ENCODE results near the gene MPIG6B. TPM values are rescaled to one million over a fixed set of nuclear protein-coding genes. Genes with fewer than 3 reads are reported as not detected.

The MPIG6B gene
- polyA plus RNA-seq, 1 donor, result 0.88 TPM

DNA sequence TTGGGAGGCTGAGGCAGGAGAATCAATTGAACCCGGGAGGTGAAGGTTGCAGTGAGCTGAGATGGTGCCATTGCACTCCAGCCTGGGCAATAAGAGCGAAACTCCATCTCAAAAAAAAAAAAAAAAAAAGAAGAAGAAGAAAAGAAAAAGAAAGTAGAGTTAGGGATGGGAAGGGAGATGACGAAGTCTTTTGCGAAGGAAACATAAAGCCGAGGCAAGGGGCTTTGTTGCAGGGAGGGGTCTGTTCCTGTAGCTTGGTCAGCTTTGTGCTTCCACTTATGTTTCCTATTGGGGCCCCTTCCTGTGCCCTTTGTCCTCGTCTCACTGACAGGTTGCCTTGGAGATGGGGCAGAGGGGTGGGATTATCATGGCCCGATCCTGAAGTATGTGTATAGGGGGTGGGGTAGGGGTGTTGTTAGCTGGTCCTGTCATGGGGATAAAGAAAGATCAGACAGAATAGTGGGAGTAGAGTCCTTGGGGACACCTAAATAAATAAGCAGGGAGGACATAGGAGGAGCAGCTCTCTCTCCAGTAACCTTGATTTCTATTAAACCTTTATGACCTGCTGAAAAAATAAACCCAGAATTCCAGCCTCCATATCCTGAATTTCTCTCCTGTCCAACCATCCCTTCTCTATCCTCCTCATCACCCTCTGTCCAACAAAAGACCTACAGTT is 14.3 kb downstream of the MPIG6B start:
- DNase-seq, result peak; percentile 91 to 97
- Histone ChIP-seq H3K9me3 (ENCODE audit: control insufficient read depth, low read depth, low read length) (no peaks in the 10 kb centered on the region), H3K4me3 (ENCODE audit: low read length) (peak overlapping the region; percentile 87), H3K27me3 (ENCODE audit: control insufficient read depth, insufficient read depth, low read length) (no peaks in the 10 kb centered on the region), H3K27ac (ENCODE audit: low read length) (peak overlapping the region; percentile 96), H3K4me1 (ENCODE audit: control insufficient read depth, insufficient read depth, low read length) (peaks cover 35% of the 10 kb centered on the region), H3K36me3 (ENCODE audit: control insufficient read depth, insufficient read depth, low read length) (peaks cover 23% of the 10 kb centered on the region)
- no CpG with 5 or more reads among the region's 7 CpGs for WGBS (ENCODE audit: insufficient coverage, low lambda C conversion rate)

GRCh38 chr6:31737991-31738979 is 15.1 kb downstream of the MPIG6B start:
- peak; percentile 96 to 99 for DNase-seq
- Histone ChIP-seq H3K36me3 (ENCODE audit: control insufficient read depth, insufficient read depth, low read length) (peaks cover 16% of the 10 kb centered on the region), H3K4me3 (ENCODE audit: low read length) (peak overlapping the region; percentile 12), H3K27ac (ENCODE audit: low read length) (peak overlapping the region; percentile 96), H3K4me1 (ENCODE audit: control insufficient read depth, insufficient read depth, low read length) (peaks cover 35% of the 10 kb centered on the region), H3K27me3 (ENCODE audit: control insufficient read depth, insufficient read depth, low read length) (no peaks in the 10 kb centered on the region), H3K9me3 (ENCODE audit: control insufficient read depth, low read depth, low read length) (no peaks in the 10 kb centered on the region)
- no CpG with 5 or more reads among the region's 6 CpGs for WGBS (ENCODE audit: insufficient coverage, low lambda C conversion rate)

DNA sequence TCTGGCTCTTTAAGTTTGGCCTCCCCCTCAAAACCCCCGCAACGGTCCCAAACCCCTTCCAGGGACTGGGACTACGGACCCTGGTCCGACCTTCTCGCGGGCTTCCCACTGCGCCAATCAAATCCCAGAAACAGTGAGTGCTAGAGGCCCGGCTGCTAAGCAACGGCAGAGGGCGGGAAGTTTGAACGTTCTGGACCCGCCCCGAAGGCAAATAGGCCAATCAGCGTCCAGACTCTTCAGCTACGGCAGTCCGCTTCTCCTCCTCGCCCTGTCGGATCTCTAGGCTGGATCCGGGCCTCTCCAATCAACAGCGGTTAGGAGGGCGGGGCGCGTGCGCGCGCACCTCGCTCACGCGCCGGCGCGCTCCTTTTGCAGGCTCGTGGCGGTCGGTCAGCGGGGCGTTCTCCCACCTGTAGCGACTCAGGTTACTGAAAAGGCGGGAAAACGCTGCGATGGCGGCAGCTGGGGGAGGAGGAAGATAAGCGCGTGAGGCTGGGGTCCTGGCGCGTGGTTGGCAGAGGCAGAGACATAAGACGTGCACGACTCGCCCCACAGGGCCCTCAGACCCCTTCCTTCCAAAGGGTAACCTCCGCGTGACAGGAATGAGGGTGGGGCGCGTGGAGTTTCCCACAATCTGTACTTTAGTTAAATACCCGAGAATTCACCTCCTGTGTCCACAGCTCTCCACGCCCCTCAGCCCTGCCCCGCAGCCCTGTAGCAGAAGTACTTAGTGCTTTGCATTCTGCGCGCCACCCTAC is 16.6 kb downstream of the MPIG6B start, which contains the start of gene MSH5:
TSS of gene MSH5 (plus strand) at position 367 of the 758 bp plus-strand sequence. CDS start 462 bp downstream, outside the sequence.
- DNase-seq, result peak; percentile 99 to 100
- 0% methylated on average over 2 of the region's 58 CpGs for WGBS (ENCODE audit: insufficient coverage, low lambda C conversion rate)
- Histone ChIP-seq H3K27ac (ENCODE audit: low read length) (peak within 1 kb of the TSS; percentile 96), H3K27me3 (ENCODE audit: control insufficient read depth, insufficient read depth, low read length) (no peaks in the 10 kb centered on the region), H3K4me3 (ENCODE audit: low read length) (peak within 1 kb of the TSS; percentile 59), H3K9me3 (ENCODE audit: control insufficient read depth, low read depth, low read length) (no peaks in the 10 kb centered on the region), H3K36me3 (ENCODE audit: control insufficient read depth, insufficient read depth, low read length) (peaks cover 4% of the 10 kb centered on the region), H3K4me1 (ENCODE audit: control insufficient read depth, insufficient read depth, low read length) (peaks cover 25% of the 10 kb centered on the region)

DNA sequence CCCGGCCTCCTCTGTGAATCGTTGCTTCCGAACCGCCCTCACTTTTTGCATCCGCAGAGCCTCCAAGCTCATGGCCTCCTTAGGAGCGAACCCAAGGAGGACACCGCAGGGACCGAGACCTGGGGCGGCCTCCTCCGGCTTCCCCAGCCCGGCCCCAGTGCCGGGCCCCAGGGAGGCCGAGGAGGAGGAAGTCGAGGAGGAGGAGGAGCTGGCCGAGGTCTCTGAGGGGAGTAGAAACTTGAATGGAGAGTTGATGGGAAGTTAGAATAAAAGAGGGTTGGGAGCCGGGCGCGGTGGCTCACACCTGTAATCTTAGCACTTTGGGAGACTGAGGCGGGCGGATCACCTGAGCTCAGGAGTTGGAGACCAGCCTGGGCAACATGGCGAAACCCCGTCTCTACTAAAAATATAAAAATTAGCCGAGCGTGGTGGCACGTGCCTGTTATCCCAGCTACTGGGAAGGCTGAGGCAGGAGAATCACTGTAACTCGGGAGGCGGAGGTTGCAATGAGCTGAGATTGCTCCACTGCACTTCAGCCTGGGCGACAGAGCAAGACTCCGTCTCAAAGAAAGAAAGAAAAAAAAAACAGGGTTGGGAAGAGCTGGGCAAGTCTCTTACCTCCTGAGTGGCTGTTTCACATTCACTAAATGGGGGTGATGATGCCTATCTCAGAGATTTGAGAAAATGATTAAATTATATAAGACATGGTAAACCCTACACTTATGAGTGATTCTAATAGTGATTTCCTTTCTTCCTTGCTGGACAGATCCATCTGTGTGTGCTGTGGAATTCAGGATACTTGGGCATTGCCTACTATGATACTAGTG is 17.4 kb downstream of the MPIG6B start:
- DNase-seq, result peak in 1 of 2 donors; percentile 37
- Histone ChIP-seq H3K36me3 (ENCODE audit: control insufficient read depth, insufficient read depth, low read length) (peaks cover 4% of the 10 kb centered on the region), H3K27me3 (ENCODE audit: control insufficient read depth, insufficient read depth, low read length) (no peaks in the 10 kb centered on the region), H3K27ac (ENCODE audit: low read length) (peak overlapping the region; percentile 96), H3K4me1 (ENCODE audit: control insufficient read depth, insufficient read depth, low read length) (peaks cover 25% of the 10 kb centered on the region), H3K4me3 (ENCODE audit: low read length) (peak overlapping the region; percentile 59), H3K9me3 (ENCODE audit: control insufficient read depth, low read depth, low read length) (no peaks in the 10 kb centered on the region)
- no CpG with 5 or more reads among the region's 29 CpGs for WGBS (ENCODE audit: insufficient coverage, low lambda C conversion rate)

GRCh38 chr6:31741815-31742214 is 18.6 kb downstream of the MPIG6B start:
- 57% methylated on average over 1 of the region's 2 CpGs for WGBS (ENCODE audit: insufficient coverage, low lambda C conversion rate)
- DNase-seq, result no peak
- Histone ChIP-seq H3K27ac (ENCODE audit: low read length) (no peak overlapping the region), H3K9me3 (ENCODE audit: control insufficient read depth, low read depth, low read length) (no peaks in the 10 kb centered on the region), H3K36me3 (ENCODE audit: control insufficient read depth, insufficient read depth, low read length) (peaks cover 4% of the 10 kb centered on the region), H3K4me3 (ENCODE audit: low read length) (no peak overlapping the region), H3K27me3 (ENCODE audit: control insufficient read depth, insufficient read depth, low read length) (no peaks in the 10 kb centered on the region), H3K4me1 (ENCODE audit: control insufficient read depth, insufficient read depth, low read length) (peaks cover 22% of the 10 kb centered on the region)

- no peak for DNase-seq
- peaks cover 9% of the 10 kb centered on the region for H3K36me3 ChIP-seq (ENCODE audit: control insufficient read depth, insufficient read depth, low read length)
- no peaks in the 10 kb centered on the region for H3K27me3 ChIP-seq (ENCODE audit: control insufficient read depth, insufficient read depth, low read length)
- no peak overlapping the region for H3K4me3 ChIP-seq (ENCODE audit: low read length)
- peaks cover 20% of the 10 kb centered on the region for H3K4me1 ChIP-seq (ENCODE audit: control insufficient read depth, insufficient read depth, low read length)
- no peaks in the 10 kb centered on the region for H3K9me3 ChIP-seq (ENCODE audit: control insufficient read depth, low read depth, low read length)
- H3K27ac ChIP-seq (ENCODE audit: low read length), result no peak overlapping the region
- WGBS (ENCODE audit: insufficient coverage, low lambda C conversion rate), result no CpG with 5 or more reads among the region's 3 CpGs
These were observed 19.7 kb downstream of the MPIG6B start for GRCh38 chr6:31742894-31743293.

DNA sequence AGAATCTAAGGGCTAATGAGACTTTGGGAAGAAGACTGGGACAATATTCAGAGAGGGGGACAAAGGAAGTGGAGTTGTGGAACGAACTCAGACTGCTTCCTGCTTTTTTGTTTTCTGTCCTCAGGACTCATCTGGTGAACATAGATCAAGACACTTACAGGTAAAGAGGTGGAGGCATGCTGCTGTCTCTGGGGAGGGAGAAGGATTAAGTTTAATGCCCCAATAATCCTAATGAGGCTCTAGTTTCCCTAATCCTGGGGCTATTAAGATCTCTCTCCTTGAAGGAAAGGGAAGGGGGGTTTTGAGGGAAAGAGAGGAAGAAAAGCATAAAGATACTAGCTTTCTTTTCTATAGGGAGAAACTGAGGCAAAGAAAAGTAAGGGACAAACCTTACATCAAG is 21.2 kb downstream of the MPIG6B start:
- Histone ChIP-seq H3K9me3 (ENCODE audit: control insufficient read depth, low read depth, low read length) (no peaks in the 10 kb centered on the region), H3K27ac (ENCODE audit: low read length) (no peak overlapping the region), H3K4me3 (ENCODE audit: low read length) (no peak overlapping the region), H3K27me3 (ENCODE audit: control insufficient read depth, insufficient read depth, low read length) (no peaks in the 10 kb centered on the region), H3K36me3 (ENCODE audit: control insufficient read depth, insufficient read depth, low read length) (peaks cover 10% of the 10 kb centered on the region), H3K4me1 (ENCODE audit: control insufficient read depth, insufficient read depth, low read length) (peaks cover 7% of the 10 kb centered on the region)
- no peak for DNase-seq
- WGBS (ENCODE audit: insufficient coverage, low lambda C conversion rate), result 60% methylated on average over 1 of the region's 1 CpG

GRCh38 chr6:31749301-31750036 is 26.3 kb downstream of the MPIG6B start:
- Histone ChIP-seq H3K4me1 (ENCODE audit: control insufficient read depth, insufficient read depth, low read length) (no peaks in the 10 kb centered on the region), H3K27me3 (ENCODE audit: control insufficient read depth, insufficient read depth, low read length) (no peaks in the 10 kb centered on the region), H3K36me3 (ENCODE audit: control insufficient read depth, insufficient read depth, low read length) (peaks cover 8% of the 10 kb centered on the region), H3K4me3 (ENCODE audit: low read length) (no peak overlapping the region), H3K27ac (ENCODE audit: low read length) (no peak overlapping the region), H3K9me3 (ENCODE audit: control insufficient read depth, low read depth, low read length) (no peaks in the 10 kb centered on the region)
- no peak for DNase-seq
- WGBS (ENCODE audit: insufficient coverage, low lambda C conversion rate), result no CpG with 5 or more reads among the region's 8 CpGs

DNA sequence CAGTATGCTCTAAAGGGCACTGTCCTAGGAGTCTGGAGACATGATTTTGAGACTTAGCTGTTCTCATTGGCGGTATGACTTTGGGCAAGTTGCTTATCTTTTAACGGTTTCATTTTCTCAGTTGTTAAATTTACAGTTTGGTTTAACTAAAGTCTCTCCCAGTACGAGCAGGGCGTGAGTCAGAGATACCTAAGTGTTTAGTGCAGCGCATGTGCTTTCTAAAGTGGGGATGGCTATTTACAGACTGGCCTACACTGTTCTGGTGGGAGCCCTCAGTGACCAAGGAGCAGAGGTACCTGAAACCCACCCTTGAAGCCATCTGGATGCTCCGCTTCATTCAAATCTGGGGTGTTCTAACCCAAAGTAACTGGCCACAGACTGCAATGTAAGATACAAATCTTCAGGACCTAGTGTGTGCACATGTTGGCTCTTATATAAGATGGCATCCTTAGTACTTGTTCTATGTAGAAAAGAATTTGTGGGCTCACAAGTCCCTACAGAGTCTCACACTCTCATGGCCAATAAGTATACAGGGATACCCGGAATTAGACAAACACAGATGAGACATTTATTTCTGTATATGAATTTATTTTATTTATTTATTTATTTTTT is 27.3 kb downstream of the MPIG6B start:
- H3K4me3 ChIP-seq (ENCODE audit: low read length), result no peak overlapping the region
- DNase-seq, result no peak
- H3K27ac ChIP-seq (ENCODE audit: low read length), result no peak overlapping the region
- peaks cover 8% of the 10 kb centered on the region for H3K36me3 ChIP-seq (ENCODE audit: control insufficient read depth, insufficient read depth, low read length)
- no peaks in the 10 kb centered on the region for H3K4me1 ChIP-seq (ENCODE audit: control insufficient read depth, insufficient read depth, low read length)
- H3K9me3 ChIP-seq (ENCODE audit: control insufficient read depth, low read depth, low read length), result no peaks in the 10 kb centered on the region
- 72% methylated on average over 2 of the region's 7 CpGs for WGBS (ENCODE audit: insufficient coverage, low lambda C conversion rate)
- H3K27me3 ChIP-seq (ENCODE audit: control insufficient read depth, insufficient read depth, low read length), result no peaks in the 10 kb centered on the region
